ENCODE data around the gene RPP30.
"Not testable (repeated sequence)": the region's sequence is repeated elsewhere in the genome, so short reads cannot be mapped to it uniquely, and the experiment has no call there.

GRCh38 chr10:90942980-90943379 lies 71.2 kb downstream of the RPP30 start:
- TF ChIP-seq EZH2 (optimal IDR thresholded peaks at IDR 0.05; ENCODE audit: low read depth, low read length); CTCF (IDR thresholded peaks at IDR 0.05; ENCODE audit: low read length): not testable (repeated sequence)
